ENCODE results near the gene ATRIP. TPM values are rescaled to one million over a fixed set of nuclear protein-coding genes. Genes with fewer than 3 reads are reported as not detected.

The ATRIP gene
- total and polyA plus RNA-seq, 2 of the 8 experiments (the other 6 are each of a cell fraction or from before 2014, with no cell fraction given), result 18.5 to 20.2 TPM

DNA sequence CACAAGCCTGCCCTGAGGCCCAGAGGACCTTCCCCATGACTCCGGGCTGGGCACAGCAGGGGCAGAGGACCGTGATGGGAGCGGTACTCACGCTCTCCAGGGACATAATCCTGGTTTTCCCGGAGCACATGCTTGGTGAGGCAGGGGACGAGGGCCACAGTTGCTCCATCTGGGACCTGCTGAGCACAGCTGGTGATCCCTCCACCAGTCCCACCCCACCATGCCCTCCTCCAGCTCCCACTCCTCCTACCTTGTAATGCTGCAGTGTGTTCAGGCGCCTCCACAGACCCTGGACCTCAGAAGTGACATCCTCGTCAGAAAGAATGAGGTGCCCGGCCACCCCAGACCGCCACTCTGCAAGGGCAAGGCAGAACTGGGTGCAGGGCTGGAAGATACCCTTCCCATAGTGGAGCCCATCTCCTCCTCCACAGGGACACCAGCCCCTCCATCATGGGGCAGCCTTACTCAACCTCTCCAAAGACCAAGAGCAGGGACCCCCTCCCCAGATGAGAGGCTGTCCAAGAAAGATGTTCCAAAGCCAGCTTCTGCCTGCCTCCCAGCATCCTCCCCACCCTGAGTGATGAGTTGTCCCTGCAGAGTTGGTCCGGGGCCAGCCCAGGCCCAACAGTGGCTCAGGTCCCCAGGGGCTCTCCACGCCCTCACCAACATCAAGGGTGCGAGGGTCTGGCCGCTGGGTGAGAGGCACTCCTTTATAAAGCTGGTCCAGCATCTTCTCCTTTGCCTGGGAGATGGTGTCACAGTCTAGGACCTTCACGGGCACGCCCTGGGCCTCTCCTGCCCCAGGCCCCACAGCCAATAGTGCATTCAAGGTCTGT is 36.1 kb upstream of the ATRIP start:
- no peak overlapping the region for H3K9ac ChIP-seq (replicated peaks in 1 of 4; ENCODE audit: extremely low read depth in 1 of 4, low read depth in 3 of 4, low read length in 3 of 4)
- no peaks in the 10 kb centered on the region for H3K79me2 ChIP-seq (ENCODE audit: control insufficient read depth in 1 of 2, insufficient read depth in 2 of 2, low read length in 2 of 2)
- WGBS, 2 experiments (ENCODE audit: extremely low coverage in 1 of 2, insufficient coverage in 1 of 2, insufficient read length in 1 of 2, insufficient replicate concordance in 2 of 2, low coverage in 1 of 2, low lambda C conversion rate in 2 of 2, missing lambda C conversion rate in 1 of 2), result 90% methylated on average over 12 of the region's 16 CpGs; no CpG with 5 or more reads in 1 of the 2 experiments
- ChIA-PET CTCF (ENCODE audit: partially characterized antibody) (interaction anchor here (0.7 to 7.7 kb wide), 8 partner anchors 10 to 139 kb away, joined by 3 to 130 read pairs (median 6); partner anchors contain the start of gene PLXNB1), POLR2A (ENCODE audit: partially characterized antibody) (interaction anchor here (20.2 to 31.5 kb wide), 2 partner anchors 3 to 12 kb away, joined by 650 read pairs; partner anchors contain the start of gene PLXNB1)
- no peak overlapping the region for H2BK15ac ChIP-seq (ENCODE audit: low read length)
- no peak overlapping the region for H3K14ac ChIP-seq (ENCODE audit: insufficient read length)
- no peak overlapping the region for H4K5ac ChIP-seq (ENCODE audit: insufficient read length, low read depth, low read length)
- no peak overlapping the region for H2AFZ ChIP-seq (ENCODE audit: low read length)
- H3K18ac ChIP-seq (ENCODE audit: extremely low read depth, low read length), result no peak overlapping the region
- H3K4me3 ChIP-seq (ENCODE audit: extremely low read depth in 1 of 4, insufficient read depth in 2 of 4, low read depth in 3 of 4, low read length in 4 of 4), result no peak overlapping the region
- peaks cover 75 to 94% (median 89%) of the 10 kb centered on the region in 4 experiments for H3K36me3 ChIP-seq (ENCODE audit: control insufficient read depth in 2 of 4, insufficient read depth in 4 of 4, low read length in 3 of 4)
- H3K79me1 ChIP-seq (ENCODE audit: low read depth, low read length), result no peaks in the 10 kb centered on the region; the same call in 1 of the 2 replicates
- peaks cover 6 to 48% of the 10 kb centered on the region in 2 experiments for H4K20me1 ChIP-seq (replicated peaks in 1 of 2; ENCODE audit: control insufficient read depth in 1 of 2, insufficient read depth in 2 of 2, low read length in 2 of 2)
- H2BK12ac ChIP-seq (ENCODE audit: low read depth, low read length), result no peak overlapping the region
- H2BK5ac ChIP-seq (ENCODE audit: low read depth, low read length), result no peak overlapping the region
- H3K56ac ChIP-seq (replicated peaks; ENCODE audit: insufficient read length, low read depth, low read length), result no peak overlapping the region
- H3K27me3 ChIP-seq (replicated peaks in 1 of 4; ENCODE audit: control insufficient read depth in 3 of 4, extremely low read depth in 1 of 4, insufficient read depth in 3 of 4, low read length in 3 of 4), result no peaks in the 10 kb centered on the region
- H3K9me3 ChIP-seq (ENCODE audit: insufficient read depth in 2 of 2, low read depth in 1 of 2, low read length in 1 of 2), result no peaks in the 10 kb centered on the region
- H3K4me1 ChIP-seq (replicated peaks in 1 of 4; ENCODE audit: control insufficient read depth in 3 of 4, insufficient read depth in 4 of 4, low read length in 3 of 4), result no peaks in the 10 kb centered on the region
- FAIRE-seq (no peak), DNase-seq (ENCODE audit: low read depth in 1 of 2, low spot score in 2 of 2) (no peak)
- H3K27ac ChIP-seq (ENCODE audit: low read depth, low read length), result no peak overlapping the region
- no peak overlapping the region for H2BK120ac ChIP-seq (replicated peaks; ENCODE audit: low read depth, low read length)
- no peak overlapping the region for H3K23ac ChIP-seq (ENCODE audit: insufficient read length)
- H3K4ac ChIP-seq (replicated peaks; ENCODE audit: insufficient read length, low read depth, low read length), result no peak overlapping the region
- H3K4me2 ChIP-seq (ENCODE audit: insufficient read depth in 1 of 2, low read depth in 2 of 2, low read length in 2 of 2), result no peak overlapping the region
- H2BK20ac ChIP-seq (ENCODE audit: low read length), result no peak overlapping the region
- no peak overlapping the region for H4K8ac ChIP-seq (ENCODE audit: extremely low read depth, insufficient read depth, low read length)
- no peak overlapping the region for H4K91ac ChIP-seq (replicated peaks; ENCODE audit: insufficient read length, low read length)
- H3K23me2 ChIP-seq (ENCODE audit: low read depth, low read length), result no peaks in the 10 kb centered on the region
- H2AK5ac ChIP-seq (ENCODE audit: low read depth, low read length), result no peak overlapping the region
- TF ChIP-seq SIN3A (conservative IDR thresholded peaks at IDR 0.05 in 1 of 2, IDR thresholded peaks at IDR 0.05 in 1 of 2; ENCODE audit: low read depth in 1 of 2, low read length in 2 of 2) (no peak), SRF (IDR thresholded peaks at IDR 0.05; ENCODE audit: low read depth, low read length) (no peak), CHD1 (IDR thresholded peaks at IDR 0.05; ENCODE audit: low read depth, low read length) (no peak)

Data from H1 (cell line).